Measurements from ENCODE around the gene MC4R. TPM values are rescaled to one million over a fixed set of nuclear protein-coding genes. Genes with fewer than 3 reads are reported as not detected.

The MC4R gene
- total and polyA plus RNA-seq, 10 of the 15 experiments (the other 5 are each of a cell fraction or from before 2014, with no cell fraction given): not detected

DNA sequence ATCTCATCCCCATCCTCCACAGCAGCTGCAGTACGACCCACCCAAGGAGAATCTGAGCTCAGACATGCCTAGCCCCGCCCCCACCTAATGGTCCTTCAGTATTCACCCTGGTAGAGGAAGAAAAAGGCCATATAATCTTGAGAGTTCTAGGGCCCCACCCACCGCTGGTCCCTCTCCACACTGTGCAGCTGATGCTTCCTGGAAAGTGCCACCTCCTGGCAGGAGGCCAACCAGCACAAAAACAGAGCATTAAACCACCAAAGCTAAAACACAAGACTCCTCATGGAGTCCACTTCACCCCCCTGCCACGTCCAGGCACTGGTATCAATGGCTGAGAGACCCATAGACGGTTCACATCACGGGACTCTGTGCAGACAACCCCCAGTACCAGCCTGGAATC, 40.7 kb downstream of the MC4R start (continued):
- TF ChIP-seq, protein P1, sequence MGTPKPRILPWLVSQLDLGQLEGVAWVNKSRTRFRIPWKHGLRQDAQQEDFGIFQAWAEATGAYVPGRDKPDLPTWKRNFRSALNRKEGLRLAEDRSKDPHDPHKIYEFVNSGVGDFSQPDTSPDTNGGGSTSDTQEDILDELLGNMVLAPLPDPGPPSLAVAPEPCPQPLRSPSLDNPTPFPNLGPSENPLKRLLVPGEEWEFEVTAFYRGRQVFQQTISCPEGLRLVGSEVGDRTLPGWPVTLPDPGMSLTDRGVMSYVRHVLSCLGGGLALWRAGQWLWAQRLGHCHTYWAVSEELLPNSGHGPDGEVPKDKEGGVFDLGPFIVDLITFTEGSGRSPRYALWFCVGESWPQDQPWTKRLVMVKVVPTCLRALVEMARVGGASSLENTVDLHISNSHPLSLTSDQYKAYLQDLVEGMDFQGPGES (IDR thresholded peaks at IDR 0.05): no peak
- TF ChIP-seq RUNX3 (IDR thresholded peaks at IDR 0.05; ENCODE audit: low read length): no peak

DNA sequence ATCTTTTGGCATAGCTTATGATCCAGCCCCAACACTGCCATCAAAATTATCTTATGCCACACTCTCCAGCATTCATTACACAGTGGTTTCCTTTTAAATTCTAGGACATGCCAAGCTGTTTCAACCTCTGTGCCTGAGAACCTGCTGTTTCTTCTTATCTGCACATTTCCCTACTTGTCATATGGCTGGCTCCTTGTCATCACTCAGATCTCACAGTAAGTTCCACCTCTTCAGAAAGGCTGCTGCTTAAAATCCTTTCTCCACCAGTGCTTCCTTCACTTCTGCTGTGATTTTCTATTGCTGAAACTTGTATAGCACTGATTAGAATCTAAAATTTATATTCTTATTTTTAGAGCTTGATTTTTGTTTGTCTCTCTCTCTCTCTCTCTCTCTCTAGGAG, 43.4 kb downstream of the MC4R start:
- no peaks in the 10 kb centered on the region for H3K27me3 ChIP-seq (replicated peaks in 1 of 2; ENCODE audit: control insufficient read depth in 2 of 2, insufficient read depth in 2 of 2, low read length in 1 of 2)
- H3K36me3 ChIP-seq (ENCODE audit: control insufficient read depth in 2 of 2, insufficient read depth in 2 of 2, low read length in 1 of 2): no peaks in the 10 kb centered on the region
- ATAC-seq (no peak), FAIRE-seq (no peak), DNase-seq (ENCODE audit: low read depth, low spot score) (no peak)
- intact Hi-C loops (cut with micrococcal nuclease; ENCODE audit: unreplicated experiment) (no loop called here), in situ Hi-C loops (cut with MboI) (no loop called here)
- no peak overlapping the region for H3K4me3 ChIP-seq
- no peak overlapping the region for H3K27ac ChIP-seq (ENCODE audit: control insufficient read depth, insufficient read depth)
- TF ChIP-seq, protein P2, sequence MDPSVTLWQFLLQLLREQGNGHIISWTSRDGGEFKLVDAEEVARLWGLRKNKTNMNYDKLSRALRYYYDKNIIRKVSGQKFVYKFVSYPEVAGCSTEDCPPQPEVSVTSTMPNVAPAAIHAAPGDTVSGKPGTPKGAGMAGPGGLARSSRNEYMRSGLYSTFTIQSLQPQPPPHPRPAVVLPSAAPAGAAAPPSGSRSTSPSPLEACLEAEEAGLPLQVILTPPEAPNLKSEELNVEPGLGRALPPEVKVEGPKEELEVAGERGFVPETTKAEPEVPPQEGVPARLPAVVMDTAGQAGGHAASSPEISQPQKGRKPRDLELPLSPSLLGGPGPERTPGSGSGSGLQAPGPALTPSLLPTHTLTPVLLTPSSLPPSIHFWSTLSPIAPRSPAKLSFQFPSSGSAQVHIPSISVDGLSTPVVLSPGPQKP (IDR thresholded peaks at IDR 0.05; ENCODE audit: low read depth, low read length): no peak
- TF ChIP-seq RBBP5 (conservative IDR thresholded peaks at IDR 0.05): no peak
- no peak for TF ChIP-seq POLR2A (IDR thresholded peaks at IDR 0.05; ENCODE audit: low read depth, low read length)
- TF ChIP-seq HDAC6 (IDR thresholded peaks at IDR 0.05; ENCODE audit: unreplicated experiment): no peak
- TF ChIP-seq NFXL1 (IDR thresholded peaks at IDR 0.05; ENCODE audit: borderline replicate concordance): no peak
- TF ChIP-seq TBL1XR1 (IDR thresholded peaks at IDR 0.05; ENCODE audit: low read depth, low read length): no peak
- no peak for TF ChIP-seq BCL11A (IDR thresholded peaks at IDR 0.05; ENCODE audit: low read depth, low read length)
- no peaks in the 10 kb centered on the region for H3K9me3 ChIP-seq (replicated peaks; ENCODE audit: control insufficient read depth, insufficient read depth, low read length)
- BruUV-seq (replicated peaks): no TSS peak
- no peak overlapping the region for H2AFZ ChIP-seq (ENCODE audit: control insufficient read depth, low read depth, low read length)
- no peak overlapping the region for H3K4me2 ChIP-seq (ENCODE audit: control insufficient read depth, insufficient read depth)
- no peaks in the 10 kb centered on the region for H3K4me1 ChIP-seq (ENCODE audit: control insufficient read depth, insufficient read depth, low read length)
- ChIA-PET POLR2A (no interaction called here), CTCF (no interaction called here), RAD21 (ENCODE audit: unreplicated experiment) (no interaction called here), SMC1A (ENCODE audit: uncharacterized antibody, unreplicated experiment) (interaction anchor here (0.7 kb wide), 1 partner anchor 77 kb away, joined by 3 read pairs; no protein-coding TSS in a partner anchor)
- H3K9ac ChIP-seq (ENCODE audit: control insufficient read depth, insufficient read depth, low read length): no peak overlapping the region
- H3K79me2 ChIP-seq (ENCODE audit: control insufficient read depth, insufficient read depth, low read length): no peaks in the 10 kb centered on the region
- H4K20me1 ChIP-seq (ENCODE audit: control insufficient read depth, insufficient read depth): no peaks in the 10 kb centered on the region

All from GM12878 (cell line).